ENCODE measurements around the gene S100A12. TPM values are rescaled to one million over a fixed set of nuclear protein-coding genes. Genes with fewer than 3 reads are reported as not detected.

The S100A12 gene
- total RNA-seq, 4 donors from 2014 or later = not detected

GRCh38 chr1:153387785-153388184 is 12.4 kb upstream of the S100A12 start:
- Histone ChIP-seq H3K27ac (no peak overlapping the region), H3K4me3 (no peak overlapping the region), H3K36me3 (no peaks in the 10 kb centered on the region), H3K9me3 (no peaks in the 10 kb centered on the region), H3K4me1 (no peaks in the 10 kb centered on the region), H3K27me3 (no peaks in the 10 kb centered on the region)
- in situ Hi-C loops (cut with MboI; ENCODE audit: low pct_ligation_motif_present in 1 of 4, low pct_unique_long_range_greater_than_20kb in 1 of 4, low sequenced_read_pairs in 3 of 4) = no loop called here
- no peak for TF ChIP-seq POLR2A (IDR thresholded peaks at IDR 0.05)
- no peak for TF ChIP-seq CTCF (IDR thresholded peaks at IDR 0.05)
- TF ChIP-seq EP300 (IDR thresholded peaks at IDR 0.05; ENCODE audit: low read depth) = no peak
- TF ChIP-seq POLR2AphosphoS5 (IDR thresholded peaks at IDR 0.05) = no peak
- 77% methylated on average over 4 of the region's 4 CpGs; no CpG with 5 or more reads in 1 of the 2 donors for WGBS, 2 donors (ENCODE audit: low coverage in 1 of 2)
- DNase-seq = no peak
- intact Hi-C loops (cut with DNase I; ENCODE audit: low total_unique reads) = no loop called here

GRCh38 chr1:153387001-153387400 is 11.6 kb upstream of the S100A12 start:
- Histone ChIP-seq H3K36me3 (no peaks in the 10 kb centered on the region), H3K4me3 (no peak overlapping the region), H3K27ac (no peak overlapping the region), H3K4me1 (no peaks in the 10 kb centered on the region), H3K27me3 (no peaks in the 10 kb centered on the region), H3K9me3 (no peaks in the 10 kb centered on the region)
- DNase-seq = no peak
- TF ChIP-seq CTCF (IDR thresholded peaks at IDR 0.05) = no peak
- no peak for TF ChIP-seq EP300 (IDR thresholded peaks at IDR 0.05; ENCODE audit: low read depth)
- no peak for TF ChIP-seq POLR2AphosphoS5 (IDR thresholded peaks at IDR 0.05)
- in situ Hi-C loops (cut with MboI; ENCODE audit: low pct_ligation_motif_present in 1 of 4, low pct_unique_long_range_greater_than_20kb in 1 of 4, low sequenced_read_pairs in 3 of 4) (no loop called here), intact Hi-C loops (cut with DNase I; ENCODE audit: low total_unique reads) (no loop called here)
- WGBS, 2 donors (ENCODE audit: low coverage in 1 of 2) = 89 to 92% methylated on average over 3 to 4 of the region's 4 CpGs

DNA sequence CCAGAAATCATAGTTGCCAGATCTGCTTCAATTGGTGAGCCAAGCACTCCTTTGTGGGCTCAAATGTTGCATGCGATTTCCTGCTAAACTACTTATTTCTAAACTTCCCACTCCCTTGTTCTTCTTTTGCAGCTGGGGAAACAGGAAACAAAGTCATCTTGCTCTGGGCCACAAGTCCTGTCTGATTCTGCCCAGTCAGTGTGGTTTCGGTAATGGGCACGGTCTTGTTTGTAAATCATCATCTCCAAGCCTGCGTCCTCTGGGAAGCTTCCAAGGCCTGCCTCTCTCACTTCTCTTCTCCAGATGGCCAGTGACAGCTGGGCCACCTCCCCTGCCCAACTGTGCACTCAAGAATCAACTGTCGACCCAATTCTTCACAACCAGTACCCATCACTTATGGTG is 11.1 kb upstream of the S100A12 start:
- TF ChIP-seq EP300 (IDR thresholded peaks at IDR 0.05; ENCODE audit: low read depth) = no peak
- no peak for TF ChIP-seq POLR2A (IDR thresholded peaks at IDR 0.05)
- TF ChIP-seq POLR2AphosphoS5 (IDR thresholded peaks at IDR 0.05) = no peak
- TF ChIP-seq CTCF (IDR thresholded peaks at IDR 0.05) = no peak
- H3K4me3 ChIP-seq = no peak overlapping the region
- no peaks in the 10 kb centered on the region for H3K4me1 ChIP-seq
- no peak overlapping the region for H3K27ac ChIP-seq
- H3K27me3 ChIP-seq = no peaks in the 10 kb centered on the region
- 40 to 61% methylated on average over 2 to 5 of the region's 5 CpGs for WGBS, 2 donors (ENCODE audit: low coverage in 1 of 2)
- DNase-seq = peak; percentile 30
- H3K36me3 ChIP-seq = no peaks in the 10 kb centered on the region
- H3K9me3 ChIP-seq = no peaks in the 10 kb centered on the region
- in situ Hi-C loops (cut with MboI; ENCODE audit: low pct_ligation_motif_present in 1 of 4, low pct_unique_long_range_greater_than_20kb in 1 of 4, low sequenced_read_pairs in 3 of 4) (no loop called here), intact Hi-C loops (cut with DNase I; ENCODE audit: low total_unique reads) (no loop called here)

DNA sequence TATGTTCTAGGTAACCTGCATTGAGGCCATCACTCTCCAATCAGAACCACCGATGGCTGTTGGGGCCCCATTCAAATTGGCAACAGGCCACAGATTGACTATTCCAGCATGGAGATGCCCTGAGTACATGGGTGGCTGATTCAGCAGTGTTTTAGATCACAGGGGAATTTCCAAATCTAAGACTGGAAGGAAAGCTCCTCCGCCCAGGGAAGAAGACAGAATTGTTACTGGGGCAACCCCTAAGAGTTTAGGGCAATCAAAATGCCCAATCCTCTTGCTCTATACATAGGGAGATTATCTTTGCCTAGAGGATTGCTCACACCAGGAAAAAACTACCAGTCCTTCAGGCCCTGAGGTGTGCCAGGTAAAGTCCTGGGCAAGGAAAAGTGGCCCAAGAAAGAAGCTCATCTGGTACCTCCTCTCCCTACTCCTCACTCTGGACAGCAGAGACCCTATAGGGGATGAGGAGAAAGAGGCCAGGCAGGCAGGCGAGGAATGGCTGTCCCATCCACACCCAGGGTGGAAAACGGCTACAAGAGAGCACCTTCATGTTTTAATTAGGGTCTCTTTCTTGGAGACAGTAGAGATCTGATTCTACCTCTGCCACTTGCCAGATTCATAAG is 9.6 kb upstream of the S100A12 start:
- WGBS, 2 donors (ENCODE audit: low coverage in 1 of 2) = 76 to 88% methylated on average over 3 to 4 of the region's 4 CpGs
- no peaks in the 10 kb centered on the region for H3K36me3 ChIP-seq
- no peak for DNase-seq
- TF ChIP-seq POLR2A (IDR thresholded peaks at IDR 0.05) (no peak), CTCF (IDR thresholded peaks at IDR 0.05) (no peak), POLR2AphosphoS5 (IDR thresholded peaks at IDR 0.05) (no peak), EP300 (IDR thresholded peaks at IDR 0.05; ENCODE audit: low read depth) (no peak)
- no peak overlapping the region for H3K4me3 ChIP-seq
- no peak overlapping the region for H3K27ac ChIP-seq
- H3K4me1 ChIP-seq = no peaks in the 10 kb centered on the region
- in situ Hi-C loops (cut with MboI; ENCODE audit: low pct_ligation_motif_present in 1 of 4, low pct_unique_long_range_greater_than_20kb in 1 of 4, low sequenced_read_pairs in 3 of 4) = no loop called here
- H3K9me3 ChIP-seq = no peaks in the 10 kb centered on the region
- intact Hi-C loops (cut with DNase I; ENCODE audit: low total_unique reads) = no loop called here
- H3K27me3 ChIP-seq = no peaks in the 10 kb centered on the region
